GM19240 (cell line): ENCODE results near the gene TSPAN13.
A peak's percentile ranks its signal among the peaks of the same experiment; 100 is the strongest.

ENCODE experiments used
- DNase-seq: peaks from one replicate; pipeline ENCODE4 v3.0.0; 2011; ENCODE audit warnings: low spot score; ENCODE audit not compliant: insufficient read length

Gene TSPAN13

GRCh38 chr7:16753102-16753931 is at the start of gene TSPAN13:
TSPAN13 (plus strand) TSS chr7:16753755; CDS start chr7:16753968, 213 bp downstream.
- DNase-seq = peak; percentile 8

DNA sequence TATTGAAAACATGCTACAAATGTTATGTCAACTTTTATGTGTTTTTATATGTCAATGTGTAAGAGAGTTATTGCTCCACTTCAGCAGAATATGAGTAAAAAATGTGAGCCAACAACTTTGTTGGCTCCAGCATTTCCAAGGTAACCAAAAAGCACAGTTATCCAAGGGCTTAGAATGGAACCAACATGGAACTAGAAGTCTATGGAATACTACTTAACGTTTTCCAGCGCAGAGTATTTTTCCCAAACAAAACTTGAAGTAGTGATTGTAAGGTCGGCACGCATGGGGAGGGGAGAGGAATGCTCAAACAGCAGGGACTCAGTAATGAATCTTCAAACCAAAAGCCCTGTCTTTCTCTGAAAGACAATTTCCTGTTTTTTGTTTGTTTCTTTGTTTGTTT is 45.0 kb upstream of the TSPAN13 start:
- DNase-seq = no peak

DNA sequence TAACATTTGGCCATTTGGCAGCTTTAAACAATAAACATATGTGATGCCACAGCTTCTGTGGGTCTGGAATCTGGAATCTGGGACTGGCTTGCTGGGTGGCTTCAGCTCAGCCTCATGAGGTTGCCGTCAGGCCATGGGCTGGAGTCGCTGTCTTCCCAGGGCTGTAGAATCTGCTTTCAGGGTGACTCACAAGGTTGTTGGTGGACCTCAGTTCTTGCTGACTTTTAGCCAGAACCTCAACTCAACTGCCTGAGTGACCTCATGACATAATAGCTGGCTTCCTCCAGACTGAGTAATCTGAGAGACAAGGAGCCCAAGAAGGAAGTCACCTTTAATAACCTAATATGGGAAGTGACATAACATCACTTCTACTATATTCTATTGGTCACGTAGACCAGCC is 44.6 kb upstream of the TSPAN13 start:
- DNase-seq = no peak

- DNase-seq = no peak
Measured at GRCh38 chr7:16710651-16711050, 42.9 kb upstream of the TSPAN13 start.

DNA sequence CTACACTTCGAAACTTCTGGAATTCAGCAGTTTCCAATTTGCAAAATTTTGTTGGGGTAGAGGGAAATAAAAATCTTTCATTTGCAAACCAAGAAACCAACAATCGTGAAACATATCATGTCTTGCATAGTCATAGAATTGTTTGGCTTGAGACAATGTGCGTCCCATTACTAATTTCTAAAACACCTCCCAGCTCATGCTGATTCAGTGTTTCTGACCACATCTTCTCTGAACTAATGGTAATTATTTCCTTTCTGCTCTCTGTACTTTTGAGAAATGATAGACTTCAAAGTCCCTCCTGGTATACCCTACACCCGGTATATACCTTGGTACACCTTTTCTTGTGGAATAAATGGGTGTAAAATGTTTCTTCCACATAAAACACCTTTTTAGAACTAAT is 41.8 kb upstream of the TSPAN13 start:
- DNase-seq = no peak

GRCh38 chr7:16712916-16713315 is 40.6 kb upstream of the TSPAN13 start:
- no peak for DNase-seq

- no peak for DNase-seq
Measured at GRCh38 chr7:16715928-16716327, 37.6 kb upstream of the TSPAN13 start.

DNA sequence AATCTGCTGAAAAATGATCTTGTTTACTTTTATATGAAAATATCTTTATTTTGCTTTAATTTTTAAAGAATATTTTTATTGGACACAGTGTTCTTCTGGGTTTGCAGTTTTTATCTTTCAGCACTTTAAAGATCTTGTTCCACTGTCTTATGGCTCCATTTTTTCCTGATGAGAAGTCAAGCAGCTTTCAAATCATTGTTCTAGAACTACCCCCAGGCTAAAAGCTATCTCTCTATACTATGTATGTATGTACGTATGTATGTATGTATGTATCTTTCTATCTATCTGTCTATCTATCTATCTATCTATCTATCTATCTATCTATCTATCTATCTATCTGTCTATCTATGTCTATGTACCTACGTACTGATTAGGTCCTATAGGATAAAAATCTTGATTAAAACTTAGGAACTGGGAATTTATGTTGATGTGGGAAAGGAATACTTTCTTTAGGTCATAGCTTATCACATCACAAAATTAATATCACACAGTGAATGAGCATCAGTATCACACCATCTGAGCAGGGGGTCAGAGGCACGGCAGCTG is 35.4 kb upstream of the TSPAN13 start:
- DNase-seq = no peak

- DNase-seq = no peak
Measured at GRCh38 chr7:16719699-16720098, 33.9 kb upstream of the TSPAN13 start.

GRCh38 chr7:16721541-16721940 is 32.0 kb upstream of the TSPAN13 start:
- DNase-seq = no peak

DNA sequence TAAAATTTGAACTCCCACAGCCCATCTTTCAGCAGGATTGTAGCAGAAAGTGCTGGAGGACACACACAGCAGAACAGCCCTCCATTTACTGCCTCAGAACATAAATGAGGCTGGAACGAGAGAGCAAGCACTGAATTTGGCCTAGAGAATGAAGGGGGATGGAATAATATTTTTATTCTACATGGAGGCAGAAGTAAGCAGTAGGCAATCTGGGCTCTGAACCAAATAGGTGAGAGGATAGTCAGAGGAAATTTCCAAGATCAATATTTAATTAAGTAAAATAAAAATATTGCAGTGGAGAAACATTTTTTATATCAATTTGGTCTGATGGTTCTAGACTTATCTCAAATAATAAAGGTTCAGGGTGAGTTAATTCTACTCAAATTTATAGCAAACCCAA is 29.2 kb upstream of the TSPAN13 start:
- DNase-seq = no peak

- DNase-seq = no peak
Measured at GRCh38 chr7:16726189-16726588, 27.4 kb upstream of the TSPAN13 start.

DNA sequence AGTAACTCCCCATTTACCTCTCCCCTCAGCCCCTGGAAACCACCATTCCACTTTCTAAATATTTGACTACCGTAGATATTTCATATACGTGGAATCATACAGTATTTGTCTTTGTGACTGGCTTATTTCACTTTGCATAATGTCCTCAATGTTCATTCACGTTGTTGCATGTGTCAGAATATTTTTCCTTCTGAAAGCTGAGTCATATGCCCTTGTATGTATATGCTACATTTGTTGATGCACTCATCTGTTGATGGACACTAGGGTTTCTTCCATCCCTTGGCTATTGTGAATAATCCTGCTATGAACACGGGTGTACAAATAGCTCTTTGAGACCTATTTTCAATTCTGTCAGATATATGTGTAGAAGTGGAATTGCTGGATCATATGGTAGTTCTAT is 25.8 kb upstream of the TSPAN13 start:
- no peak for DNase-seq

- no peak for DNase-seq
Measured at GRCh38 chr7:16728811-16729210, 24.7 kb upstream of the TSPAN13 start.

DNA sequence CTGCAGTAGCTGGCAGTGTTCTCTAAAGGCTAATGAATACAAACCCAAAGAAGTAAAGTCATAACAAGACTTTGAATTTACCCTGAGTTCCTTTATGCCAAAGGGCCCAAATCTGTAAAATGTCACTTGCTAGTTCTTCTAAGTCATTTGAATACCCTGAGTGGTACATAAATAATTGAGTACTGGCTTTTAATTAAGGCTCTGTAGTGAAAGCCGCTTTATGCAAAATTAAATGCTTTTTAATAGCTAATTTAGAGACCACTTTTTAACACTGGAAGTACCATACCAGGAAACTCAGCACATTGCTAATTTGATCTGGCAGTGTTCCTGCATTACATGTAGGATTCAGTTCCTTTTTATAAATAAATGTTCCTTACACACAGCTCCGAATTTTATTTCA is 24.0 kb upstream of the TSPAN13 start:
- DNase-seq = no peak

DNA sequence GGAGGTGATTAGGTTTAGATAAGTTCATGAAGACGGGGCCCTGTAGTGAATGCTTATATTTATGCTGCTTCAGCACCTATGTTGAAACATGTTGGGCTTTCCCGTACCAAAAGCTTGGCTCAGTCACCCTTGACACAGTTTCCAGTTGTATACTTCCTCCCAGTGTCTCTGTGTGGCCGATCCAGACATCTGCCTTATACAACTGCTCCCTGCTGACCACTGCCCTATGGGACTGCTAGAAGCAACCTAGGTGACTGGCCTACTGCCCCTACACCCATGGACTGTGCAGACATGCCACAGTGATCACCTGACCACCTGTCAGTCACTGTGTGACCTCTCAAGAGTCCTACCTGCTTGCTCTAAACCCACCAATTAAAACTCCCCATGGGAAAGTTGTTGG is 22.6 kb upstream of the TSPAN13 start:
- DNase-seq = no peak

DNA sequence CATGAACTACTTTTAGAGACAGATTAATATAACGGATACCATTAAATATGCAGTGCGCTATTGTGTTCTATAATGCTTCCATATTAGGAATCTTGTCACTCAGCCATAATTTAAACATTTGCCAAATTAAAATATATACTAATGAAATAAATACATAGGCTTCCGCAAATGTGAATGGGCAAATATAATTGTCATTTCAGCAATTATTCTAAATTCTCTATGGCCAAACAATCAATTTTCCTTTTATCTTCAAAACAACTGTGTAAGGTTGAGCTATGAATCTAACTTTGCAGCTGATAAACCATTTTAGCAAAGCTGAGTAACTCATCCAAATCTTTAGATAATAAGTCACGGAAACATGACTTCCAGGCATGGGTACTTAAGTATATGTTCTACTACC is 20.7 kb upstream of the TSPAN13 start:
- DNase-seq = no peak

DNA sequence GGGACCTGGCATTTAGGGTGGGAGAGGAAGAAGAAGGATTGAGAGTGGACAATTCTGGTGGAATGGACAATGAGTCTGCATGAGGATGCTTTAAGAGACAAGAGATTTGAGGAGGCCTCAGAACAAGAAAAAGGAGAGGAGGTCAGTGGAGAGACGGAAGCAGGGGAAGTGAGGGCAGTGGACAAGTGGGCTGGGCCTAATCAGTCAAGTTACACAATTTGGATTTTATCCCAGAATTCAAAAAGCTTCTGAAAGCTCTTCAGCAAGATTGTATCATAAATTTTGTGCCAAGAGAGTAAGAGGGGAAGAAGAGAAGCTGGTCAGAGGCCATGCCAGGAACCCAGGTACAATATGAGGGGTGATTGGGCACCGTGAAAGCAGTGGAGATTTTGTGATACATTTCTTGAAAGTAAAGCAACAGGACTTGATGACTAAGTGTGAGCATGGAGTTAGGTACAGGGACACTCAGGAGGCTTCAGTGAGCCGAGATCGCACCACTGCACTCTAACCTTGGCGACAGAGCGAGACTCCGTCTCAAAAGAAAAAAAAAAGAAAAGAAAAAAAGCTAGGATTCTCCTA is 19.3 kb upstream of the TSPAN13 start:
- DNase-seq = no peak

- DNase-seq = no peak
Measured at GRCh38 chr7:16735020-16735419, 18.5 kb upstream of the TSPAN13 start.

DNA sequence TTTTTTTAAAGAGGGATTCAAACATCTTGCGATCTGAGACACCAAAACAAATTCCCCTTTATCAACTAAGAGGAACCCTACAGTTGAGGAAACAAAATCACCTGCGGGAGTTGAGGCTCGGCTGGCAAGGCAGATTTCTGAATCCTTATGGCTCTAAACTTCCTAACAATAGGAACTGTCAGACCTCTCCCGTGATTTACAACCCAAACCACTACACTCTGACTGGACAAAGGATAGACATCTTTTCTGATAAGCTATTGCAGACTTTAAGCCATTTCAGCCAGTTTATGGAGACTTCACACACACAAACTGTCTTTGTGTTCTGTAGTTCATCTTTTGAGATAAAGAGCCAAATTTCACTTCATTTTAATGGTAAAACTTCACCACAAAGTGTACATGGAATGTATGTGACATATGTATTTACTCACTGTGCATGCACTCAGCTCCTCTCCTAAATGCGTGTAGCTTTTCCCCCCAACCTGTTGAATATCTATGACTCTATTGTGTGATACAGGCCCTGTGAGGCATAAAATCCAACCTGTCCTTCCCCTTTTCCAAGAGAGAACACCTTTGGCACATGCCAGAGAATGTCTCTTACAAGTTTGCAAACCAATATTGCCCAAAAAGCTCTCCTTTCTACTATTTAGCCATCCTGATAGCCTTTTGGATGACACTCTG is 15.4 kb upstream of the TSPAN13 start:
- DNase-seq = no peak

DNA sequence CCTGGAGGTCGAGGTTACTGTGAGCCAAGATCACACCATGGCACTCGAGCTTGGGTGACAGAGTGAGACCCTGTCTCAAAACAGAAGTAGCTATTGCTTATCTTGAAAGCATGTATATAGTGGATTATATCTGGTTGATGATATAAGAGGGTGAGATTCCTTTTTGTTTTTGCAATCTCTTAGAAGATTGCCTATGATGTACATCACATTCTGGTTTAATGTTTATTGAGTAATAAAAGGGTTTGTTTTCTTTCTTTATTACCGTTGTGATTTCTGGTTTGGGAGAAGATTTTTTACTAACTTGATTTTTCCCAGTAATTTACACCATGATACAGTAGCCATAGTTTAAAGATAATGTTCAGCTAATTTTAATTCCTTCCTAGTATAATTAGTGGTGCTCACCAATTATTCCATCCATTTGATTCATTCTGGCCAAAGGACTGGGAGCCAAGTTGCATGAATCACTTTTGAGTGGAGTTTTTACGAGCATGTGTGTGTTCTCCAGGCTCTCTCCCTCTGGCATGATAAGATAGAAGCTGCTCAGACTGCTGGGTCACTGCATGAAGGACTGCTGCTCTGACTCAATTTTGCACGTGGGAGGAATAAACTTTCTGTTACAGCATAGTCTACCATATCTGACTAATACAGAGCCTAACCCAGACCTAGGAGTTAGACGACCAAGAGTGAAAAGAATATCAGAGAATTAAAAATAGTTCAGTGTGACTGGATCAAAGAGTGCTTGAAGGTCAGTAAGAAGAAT is 13.5 kb upstream of the TSPAN13 start:
- no peak for DNase-seq

- DNase-seq = no peak
Measured at GRCh38 chr7:16740623-16740953, 13.0 kb upstream of the TSPAN13 start.
